ENCODE measurements around the gene BUB1B.

DNA sequence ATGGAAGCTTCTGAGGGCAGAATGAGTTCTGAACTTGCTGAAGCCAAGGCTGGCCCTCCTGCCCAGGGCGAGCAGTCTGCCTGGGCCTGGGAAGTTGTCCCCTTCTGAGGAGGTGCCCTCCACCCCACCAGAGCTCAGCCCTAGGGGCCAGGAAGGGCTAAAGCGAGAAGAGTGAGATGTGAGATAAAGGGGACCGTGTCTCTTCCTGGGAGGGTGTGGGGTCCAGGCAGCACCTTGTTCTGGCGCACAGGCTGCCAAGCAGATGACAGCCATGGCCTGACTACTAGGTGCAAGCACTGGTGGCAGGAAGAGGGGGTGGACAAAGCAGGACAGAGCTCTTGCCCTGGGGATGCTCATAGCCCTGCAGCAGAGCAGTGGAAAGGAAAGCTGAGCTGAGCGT is 81.7 kb downstream of the BUB1B start:
- TF ChIP-seq, protein P1, sequence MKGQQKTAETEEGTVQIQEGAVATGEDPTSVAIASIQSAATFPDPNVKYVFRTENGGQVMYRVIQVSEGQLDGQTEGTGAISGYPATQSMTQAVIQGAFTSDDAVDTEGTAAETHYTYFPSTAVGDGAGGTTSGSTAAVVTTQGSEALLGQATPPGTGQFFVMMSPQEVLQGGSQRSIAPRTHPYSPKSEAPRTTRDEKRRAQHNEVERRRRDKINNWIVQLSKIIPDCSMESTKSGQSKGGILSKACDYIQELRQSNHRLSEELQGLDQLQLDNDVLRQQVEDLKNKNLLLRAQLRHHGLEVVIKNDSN (IDR thresholded peaks at IDR 0.05; ENCODE audit: borderline replicate concordance, low read depth): no peak
- TF ChIP-seq GATA2 (CRISPR knock-in tag; IDR thresholded peaks at IDR 0.05): no peak
- TF ChIP-seq, protein P2, sequence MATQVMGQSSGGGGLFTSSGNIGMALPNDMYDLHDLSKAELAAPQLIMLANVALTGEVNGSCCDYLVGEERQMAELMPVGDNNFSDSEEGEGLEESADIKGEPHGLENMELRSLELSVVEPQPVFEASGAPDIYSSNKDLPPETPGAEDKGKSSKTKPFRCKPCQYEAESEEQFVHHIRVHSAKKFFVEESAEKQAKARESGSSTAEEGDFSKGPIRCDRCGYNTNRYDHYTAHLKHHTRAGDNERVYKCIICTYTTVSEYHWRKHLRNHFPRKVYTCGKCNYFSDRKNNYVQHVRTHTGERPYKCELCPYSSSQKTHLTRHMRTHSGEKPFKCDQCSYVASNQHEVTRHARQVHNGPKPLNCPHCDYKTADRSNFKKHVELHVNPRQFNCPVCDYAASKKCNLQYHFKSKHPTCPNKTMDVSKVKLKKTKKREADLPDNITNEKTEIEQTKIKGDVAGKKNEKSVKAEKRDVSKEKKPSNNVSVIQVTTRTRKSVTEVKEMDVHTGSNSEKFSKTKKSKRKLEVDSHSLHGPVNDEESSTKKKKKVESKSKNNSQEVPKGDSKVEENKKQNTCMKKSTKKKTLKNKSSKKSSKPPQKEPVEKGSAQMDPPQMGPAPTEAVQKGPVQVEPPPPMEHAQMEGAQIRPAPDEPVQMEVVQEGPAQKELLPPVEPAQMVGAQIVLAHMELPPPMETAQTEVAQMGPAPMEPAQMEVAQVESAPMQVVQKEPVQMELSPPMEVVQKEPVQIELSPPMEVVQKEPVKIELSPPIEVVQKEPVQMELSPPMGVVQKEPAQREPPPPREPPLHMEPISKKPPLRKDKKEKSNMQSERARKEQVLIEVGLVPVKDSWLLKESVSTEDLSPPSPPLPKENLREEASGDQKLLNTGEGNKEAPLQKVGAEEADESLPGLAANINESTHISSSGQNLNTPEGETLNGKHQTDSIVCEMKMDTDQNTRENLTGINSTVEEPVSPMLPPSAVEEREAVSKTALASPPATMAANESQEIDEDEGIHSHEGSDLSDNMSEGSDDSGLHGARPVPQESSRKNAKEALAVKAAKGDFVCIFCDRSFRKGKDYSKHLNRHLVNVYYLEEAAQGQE (IDR thresholded peaks at IDR 0.05; ENCODE audit: low read depth, low read length): no peak
